ENCODE results near the gene FAM149A.

The FAM149A gene

DNA sequence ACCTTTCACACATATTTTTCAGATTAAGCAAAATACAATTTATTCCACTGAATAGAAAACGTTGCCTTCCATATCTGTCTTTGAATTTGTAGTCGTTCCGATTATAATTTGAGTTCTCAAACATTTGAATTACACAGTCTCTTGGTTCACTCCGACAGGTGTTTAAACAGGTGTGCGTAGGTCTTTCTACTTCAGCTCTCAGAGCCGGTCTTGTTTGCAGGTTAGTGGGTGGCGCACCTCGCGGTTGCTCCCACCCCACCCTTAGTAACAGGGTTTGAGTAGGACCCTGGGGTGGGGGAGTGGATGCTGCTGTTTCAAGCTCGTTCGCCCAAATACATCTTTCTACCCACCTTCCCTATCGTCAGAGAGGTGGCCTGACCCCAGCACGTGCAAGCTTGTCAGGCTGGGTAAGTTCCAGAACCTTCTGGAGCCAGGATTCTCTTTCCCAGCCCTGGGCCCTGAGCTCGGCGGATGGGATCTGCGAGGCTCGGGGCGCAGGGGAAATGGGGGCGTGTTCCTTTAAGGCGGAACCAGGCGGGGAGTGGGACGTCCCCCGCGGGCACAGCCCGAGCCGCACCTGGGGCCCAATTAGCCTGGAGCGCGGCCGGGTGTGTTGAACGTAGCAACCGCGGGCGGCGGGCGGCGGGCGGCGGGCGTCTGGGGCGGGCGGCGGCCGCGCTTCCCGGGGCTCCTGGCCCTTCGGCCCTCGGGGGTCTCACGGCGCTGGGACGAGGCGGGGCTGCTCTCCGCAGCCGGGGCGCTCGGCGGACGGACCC lies at the start of gene FAM149A:
FAM149A (plus strand) TSS at position 591 of the 776 bp plus-strand sequence.
- peak; percentile 10 for DNase-seq

DNA sequence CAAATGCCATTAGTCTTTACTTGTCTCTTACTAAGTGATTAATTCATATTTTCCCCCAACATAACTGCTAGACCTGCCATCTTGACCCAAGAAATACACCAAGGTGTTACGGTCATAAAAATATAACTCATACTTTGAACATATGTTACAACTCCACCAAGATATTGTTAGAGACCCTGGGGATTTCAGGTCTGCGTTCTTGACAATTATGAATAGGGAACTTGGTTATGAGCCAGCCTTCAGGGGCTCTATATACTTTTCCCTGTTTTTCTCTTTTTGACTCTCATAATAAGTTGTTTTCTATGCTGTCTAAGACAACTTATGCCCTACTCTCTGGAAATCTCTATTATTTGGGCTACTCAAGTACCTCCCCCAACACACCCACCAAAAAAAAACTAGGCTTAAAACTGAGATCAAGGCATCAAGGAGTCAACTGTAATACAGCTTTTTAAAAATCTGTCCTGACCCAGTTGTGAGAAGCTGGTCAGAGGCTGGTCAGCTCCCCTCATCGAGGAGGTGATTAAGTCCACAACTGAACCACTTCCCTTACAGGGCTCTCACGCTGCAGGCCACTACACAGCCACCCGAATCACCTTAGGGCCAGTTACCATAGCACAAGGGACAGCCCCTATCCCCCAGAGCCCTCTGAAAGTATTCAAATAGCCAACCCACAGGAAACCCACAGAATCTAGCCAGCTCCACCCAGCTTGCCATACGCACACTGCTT lies 46.1 kb upstream of the FAM149A start:
- DNase-seq, result no peak

DNA sequence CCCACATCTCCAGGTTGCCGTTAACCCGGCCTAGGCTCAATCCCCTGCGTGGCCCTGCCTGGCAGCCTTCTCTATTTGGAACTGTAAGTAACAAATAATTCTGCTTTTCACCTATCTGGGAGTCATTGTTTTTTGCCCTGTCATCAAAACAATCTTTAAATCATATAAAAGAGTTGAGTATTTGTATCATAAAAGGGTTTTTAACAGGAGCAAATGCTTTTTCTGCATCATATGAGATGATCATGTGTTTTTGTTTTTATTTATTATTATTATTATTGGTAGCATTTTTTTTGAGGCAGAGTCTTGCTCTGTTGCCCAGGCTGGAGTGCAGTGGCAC lies 45.6 kb upstream of the FAM149A start:
- DNase-seq, result no peak

DNA sequence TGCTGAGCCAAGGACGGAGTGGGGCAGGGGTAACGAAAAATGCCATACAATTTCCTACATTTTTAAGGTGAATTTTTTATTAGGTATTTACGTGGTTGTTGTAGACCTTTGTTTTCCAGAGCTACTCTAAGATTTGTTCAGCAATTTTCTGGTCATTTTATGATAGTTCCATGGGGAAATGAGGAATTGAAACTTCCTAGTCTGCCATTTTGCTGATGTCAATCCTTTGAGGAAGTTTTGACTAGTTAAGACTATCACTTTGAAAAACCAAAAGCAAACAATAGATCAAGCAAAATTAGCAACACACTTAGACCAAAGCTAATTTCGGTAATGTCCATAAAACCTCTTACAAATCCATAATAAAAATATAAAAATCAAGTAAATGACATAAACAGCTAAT lies 42.6 kb upstream of the FAM149A start:
- DNase-seq, result no peak

DNA sequence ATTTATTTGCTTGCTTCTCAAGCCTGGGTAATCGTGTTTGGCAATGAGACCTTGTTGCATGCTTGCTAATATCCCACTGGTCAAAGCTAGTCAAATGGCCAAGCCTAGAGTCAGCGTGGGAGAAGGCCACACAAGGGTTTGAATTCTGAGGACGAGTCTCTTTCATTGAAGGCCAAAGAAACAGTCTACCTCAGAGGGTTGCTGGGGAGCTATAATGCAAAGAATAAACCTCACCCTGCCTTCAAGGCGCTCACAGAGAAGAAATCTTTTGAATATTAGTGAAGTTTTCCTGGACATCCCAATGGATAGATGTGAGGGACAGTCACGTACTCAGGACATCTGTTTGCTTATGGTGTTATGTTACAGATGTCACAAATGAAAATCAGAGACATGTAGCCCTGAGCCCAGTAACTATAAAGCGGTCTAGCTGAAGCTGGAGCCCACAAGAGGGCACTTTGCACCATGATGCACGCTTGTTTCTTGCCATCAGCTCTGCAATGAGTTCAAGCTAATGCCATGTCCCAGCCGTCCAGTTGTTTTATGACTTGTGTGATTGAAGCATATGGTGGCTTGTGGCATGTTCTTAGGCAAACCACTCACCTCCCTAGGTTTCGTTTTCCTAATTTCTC lies 36.6 kb upstream of the FAM149A start:
- peak; percentile 47 for DNase-seq

DNA sequence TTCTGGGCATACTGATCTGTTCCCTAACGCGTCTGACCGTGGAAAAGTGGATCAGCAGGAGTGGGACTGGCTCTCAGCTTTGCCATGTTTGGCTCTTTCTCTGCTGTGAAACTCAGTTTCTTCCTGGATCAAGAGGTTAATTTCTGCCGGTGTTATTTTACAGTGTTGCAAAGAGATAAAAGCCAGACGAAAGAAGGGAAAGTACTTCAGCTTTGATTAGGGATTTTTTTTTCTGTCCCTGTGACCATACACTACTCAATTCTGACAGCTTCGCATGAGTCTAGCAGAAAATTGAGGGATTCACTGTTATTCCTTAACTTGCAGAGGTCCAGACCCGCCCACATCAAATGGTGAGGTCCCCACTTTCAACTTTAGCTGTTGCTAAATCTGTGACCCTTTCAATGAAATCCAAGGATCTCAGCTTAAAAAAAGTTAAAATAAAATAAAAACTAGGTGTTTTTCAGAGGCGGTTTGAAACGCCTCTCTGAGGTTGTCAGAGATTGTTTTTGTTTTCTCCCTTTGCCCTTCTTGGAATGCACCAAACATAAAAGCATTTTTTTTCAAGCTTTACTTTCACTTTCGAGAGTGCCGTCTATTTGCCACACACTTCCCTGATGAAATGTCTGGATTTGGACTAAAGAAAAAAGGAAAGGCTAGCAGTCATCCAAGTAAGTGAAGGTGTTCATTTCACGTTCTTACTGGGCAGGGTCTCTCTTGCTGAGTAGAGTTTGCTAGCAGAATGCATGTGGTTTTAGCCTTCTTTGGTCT lies 35.7 kb upstream of the FAM149A start, which contains the start of gene TLR3:
TLR3 (plus strand) TSS at position 576 of the 768 bp plus-strand sequence. CDS start 7,464 bp downstream, outside the sequence.
- DNase-seq, result no peak

DNA sequence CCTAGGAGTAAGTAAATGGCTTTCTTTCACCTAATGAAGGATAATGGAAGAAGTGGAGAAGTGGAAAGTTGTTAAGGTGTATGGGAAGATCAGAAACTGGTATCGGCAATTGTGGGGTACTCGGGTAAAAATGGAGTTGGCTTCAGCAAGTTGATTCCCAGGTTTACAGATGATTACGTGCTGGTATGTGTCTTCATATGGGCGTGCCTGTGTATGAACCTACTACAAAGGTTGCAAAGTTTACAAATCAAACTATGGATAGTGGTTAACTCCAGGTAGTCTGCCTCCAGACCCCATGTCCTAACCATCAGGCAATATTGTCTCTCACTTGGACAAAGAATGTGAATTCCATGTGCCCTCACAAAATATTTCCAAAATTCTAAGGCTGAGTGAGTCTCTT lies 34.8 kb upstream of the FAM149A start:
- DNase-seq, result no peak

DNA sequence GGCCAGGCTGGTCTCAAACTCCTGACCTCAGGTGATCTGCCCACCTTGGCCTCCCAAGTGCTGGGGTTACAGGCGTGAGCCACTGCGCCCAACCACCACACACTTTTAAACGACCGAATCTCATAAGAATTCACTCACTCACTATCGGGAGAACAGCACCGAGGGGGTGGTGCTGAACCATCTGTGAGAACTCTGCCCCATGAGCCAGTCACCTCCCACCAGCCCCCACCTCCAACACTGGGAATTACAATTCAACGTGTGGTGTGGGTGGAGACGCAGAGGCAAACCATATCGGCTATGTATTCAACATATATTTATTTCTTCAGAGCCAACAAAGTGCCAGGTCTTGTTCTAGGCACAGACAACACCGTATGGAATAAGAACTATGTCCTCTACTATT lies 32.0 kb upstream of the FAM149A start:
- DNase-seq, result no peak

DNA sequence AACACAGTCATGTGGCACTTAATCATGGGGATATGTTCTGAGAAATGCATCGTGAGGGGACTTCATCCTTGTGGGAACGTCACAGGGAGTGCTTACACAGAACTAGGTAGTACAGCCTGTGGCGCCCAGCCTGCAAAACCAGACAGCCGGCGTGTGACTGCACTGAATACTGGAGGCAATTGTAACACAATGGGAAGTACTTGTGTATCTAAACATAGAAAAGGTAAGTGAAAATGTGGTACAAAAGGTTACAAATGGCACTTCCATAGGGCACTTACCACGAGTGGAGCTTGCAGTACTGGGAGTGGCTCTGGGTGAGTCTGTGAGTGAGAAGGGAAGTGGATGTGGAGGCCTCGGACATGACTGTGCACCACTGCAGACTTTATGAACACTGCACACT lies 30.3 kb upstream of the FAM149A start:
- DNase-seq, result no peak

DNA sequence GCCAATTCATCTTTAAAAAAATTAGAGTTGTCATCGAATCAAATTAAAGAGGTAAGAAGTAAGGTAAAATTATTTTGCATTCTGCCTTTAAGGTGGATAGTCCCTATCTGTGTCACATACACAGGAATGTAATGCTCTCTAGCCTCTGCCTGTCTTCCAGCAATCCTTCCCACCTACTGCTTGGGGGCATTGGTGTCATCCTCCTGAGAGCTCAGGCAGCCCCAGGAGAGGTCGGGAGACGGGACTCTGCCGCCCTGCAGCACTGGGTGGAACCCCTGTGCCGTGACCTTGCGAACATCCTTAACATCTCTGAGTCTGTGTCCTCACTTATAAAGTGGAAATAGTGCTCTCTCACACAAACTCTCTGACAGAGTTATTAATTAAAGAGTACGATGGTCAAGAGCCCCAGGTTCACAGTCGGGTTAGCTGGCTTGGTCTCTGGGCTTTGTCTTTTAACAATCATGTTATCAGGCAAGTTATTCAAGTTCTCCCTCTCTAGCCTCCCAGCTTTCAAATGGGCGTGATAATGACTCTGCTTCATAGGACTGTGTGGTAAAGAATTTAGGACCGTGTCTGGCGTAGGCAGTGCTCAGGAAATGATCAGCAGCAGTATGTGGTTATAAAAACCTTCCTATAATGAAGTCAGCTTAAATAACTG lies 25.4 kb upstream of the FAM149A start:
- DNase-seq, result no peak

DNA sequence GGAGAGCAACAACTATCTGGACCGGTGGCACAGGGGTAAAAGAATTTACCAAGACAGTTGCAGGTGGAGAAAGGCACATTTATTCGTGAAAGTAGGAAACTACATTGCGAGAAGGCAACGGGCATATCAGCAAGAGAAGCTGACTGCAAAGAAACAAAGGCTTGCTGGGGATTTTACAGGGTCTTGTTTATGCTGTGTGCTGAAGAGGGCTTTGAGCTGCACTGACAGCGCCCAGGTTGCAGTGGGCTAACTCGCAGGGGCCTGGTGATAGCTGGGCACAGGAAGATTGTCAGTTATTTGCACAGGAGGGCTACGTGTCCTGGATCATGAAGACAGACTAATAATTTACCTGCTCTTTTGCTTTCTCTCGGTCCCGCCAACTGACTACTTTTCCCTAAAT lies 24.8 kb upstream of the FAM149A start:
- DNase-seq, result no peak

DNA sequence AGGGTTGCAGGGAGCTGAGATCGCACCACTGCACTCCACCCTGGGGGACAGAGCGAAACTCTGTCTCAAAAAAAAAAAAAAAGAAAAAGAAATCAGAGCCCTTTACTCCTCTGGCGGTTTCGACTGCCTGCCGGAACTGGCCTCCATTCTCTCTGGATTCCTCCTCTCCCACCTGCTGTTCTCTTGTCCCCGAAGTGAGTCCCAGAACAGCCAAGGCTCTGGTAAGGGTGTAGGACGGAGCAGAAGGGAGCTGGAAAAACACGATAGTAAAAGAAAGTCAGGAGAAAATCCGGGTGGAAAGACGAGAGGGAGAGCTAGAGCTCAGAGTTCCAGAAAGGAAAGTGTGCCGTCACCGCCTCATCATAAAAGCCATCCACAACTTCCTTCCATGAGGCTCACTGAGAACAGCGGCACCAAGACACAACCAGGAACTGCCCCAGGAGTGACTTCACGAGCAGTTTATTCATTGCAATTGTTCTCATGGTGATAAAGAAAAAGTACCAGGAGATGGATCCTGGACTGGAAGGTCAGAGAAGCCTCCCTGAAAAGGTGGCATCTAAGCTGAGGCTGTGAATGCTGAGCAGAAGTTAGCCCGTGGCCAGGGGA lies 23.2 kb upstream of the FAM149A start:
- DNase-seq, result no peak

DNA sequence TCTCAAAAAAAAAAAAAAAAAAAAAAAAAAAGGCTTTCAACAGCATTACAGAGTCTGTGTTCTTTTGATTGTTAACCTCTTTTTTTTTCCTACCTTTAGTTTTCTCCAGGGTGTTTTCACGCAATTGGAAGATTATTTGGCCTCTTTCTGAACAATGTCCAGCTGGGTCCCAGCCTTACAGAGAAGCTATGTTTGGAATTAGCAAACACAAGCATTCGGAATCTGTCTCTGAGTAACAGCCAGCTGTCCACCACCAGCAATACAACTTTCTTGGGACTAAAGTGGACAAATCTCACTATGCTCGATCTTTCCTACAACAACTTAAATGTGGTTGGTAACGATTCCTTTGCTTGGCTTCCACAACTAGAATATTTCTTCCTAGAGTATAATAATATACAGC lies 22.3 kb upstream of the FAM149A start:
- DNase-seq, result no peak

DNA sequence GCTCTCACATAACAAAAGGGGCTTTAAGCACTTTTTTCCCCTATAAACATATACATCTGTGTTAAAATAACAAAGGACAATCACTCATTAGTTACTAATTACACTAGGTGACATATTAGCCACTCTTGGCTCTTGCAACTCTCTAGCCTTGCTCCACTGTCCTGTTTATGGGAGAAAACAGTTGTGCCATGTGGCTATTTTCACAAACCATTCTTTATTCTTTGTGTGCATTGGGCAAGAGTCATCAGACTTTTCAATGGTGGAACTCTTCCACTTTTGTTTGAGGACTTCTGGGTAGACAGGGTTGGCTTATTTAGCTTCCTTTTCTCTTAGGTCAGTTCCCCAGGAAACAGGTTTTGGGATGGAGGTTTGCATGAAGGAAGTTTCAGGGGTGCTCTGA lies 16.0 kb upstream of the FAM149A start:
- no peak for DNase-seq

DNA sequence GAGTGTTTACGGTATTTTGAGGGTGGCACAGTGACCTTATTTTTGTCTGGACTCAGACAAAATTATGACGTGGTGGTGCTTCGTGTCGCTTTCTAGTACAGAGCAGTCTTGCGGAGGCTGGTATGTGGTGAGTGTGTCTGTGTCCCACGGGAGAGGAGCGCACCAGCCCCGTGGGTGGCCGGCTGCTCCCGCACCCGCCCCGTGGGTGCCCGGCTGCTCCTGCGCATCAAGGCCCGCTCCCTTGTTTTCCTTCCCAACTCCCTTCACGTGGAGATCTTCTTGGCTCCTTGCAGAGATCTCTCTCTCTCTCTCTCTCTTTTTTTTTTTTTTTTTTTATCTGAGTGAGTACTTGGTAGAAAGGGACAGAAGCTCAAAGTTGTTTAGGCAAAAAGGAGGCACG lies 12.2 kb upstream of the FAM149A start:
- DNase-seq, result no peak

DNA sequence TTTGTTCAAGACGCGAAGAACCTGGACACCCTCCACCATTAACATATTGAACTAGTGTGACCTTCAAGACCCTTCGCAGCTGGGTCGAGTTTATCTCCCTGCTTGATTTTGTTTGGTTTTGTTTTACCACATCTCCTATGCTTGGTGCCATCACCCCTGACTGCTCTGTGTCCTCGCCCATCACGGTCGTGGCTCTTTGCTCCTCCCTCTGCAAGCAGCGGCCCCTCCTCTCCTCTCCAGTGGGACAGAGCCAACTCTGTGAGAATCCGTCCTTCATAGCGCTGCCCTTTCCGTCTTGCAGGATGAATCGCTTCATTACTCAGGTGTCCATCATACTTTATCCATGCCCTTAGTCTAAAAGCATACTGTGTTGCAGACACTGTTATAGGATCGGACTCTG lies 9.1 kb upstream of the FAM149A start:
- DNase-seq, result peak; percentile 5

DNA sequence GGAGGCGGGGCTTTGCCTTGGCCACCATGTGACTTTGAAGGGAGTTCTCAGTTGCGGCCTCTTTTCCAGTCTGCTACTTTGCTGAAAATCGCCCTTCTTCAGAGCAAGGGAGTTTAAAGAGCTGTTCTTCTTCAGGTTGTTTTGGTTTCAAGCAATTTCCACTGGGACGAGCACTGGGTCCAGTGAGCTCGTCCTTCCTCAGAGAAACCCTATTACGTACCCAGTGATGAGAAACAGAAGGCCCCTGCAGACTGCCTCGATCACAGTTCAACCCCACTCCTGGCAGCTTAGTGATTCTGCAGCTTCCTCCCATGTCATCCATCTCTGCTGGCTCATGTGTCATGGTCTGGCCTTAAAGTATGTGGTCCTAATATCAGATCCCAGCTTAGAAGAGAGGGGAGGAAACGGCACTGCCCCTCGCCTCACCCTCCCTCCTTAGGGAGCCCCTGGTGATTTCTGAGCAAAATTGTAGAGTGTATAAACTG lies 7.8 kb upstream of the FAM149A start:
- no peak for DNase-seq

DNA sequence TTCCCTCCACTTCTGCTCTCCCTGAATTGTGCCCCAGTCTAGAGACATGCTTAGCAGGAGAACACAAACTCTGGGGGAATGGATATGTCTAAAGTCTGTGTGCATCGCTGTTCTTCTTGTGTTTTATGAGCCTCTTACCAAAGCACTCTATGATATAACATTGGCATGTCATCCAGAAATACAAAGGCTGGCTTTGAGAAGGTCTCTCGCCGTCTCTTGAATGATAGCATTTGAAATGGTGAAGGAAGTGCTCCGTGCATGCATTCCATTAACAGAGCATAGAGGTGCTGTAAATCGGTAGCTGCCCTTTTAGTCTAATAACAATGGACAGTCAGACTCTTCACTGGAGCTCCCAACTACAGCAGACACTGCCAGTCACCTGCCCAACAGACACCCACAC lies 7.1 kb upstream of the FAM149A start:
- DNase-seq, result no peak

DNA sequence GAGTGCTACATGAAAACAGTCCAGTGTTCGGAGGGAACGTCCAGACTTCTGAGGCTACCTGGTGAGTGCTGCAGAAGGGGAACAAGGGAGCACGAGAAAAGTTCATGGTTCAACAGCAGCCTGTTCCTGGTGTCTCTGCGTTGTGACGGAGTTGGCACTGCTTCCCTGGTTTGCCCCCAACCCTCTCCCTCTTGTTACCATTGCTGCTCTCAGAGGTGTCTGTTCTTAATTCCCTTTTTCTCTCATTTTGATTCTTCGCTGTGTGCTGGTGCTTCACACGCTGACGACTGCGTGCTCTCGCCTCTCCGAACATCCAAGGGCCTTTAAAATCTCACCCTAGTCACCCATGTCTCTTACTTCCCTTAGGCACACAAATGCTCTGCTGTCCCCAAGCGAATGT lies 1.6 kb upstream of the FAM149A start:
- no peak for DNase-seq

DNA sequence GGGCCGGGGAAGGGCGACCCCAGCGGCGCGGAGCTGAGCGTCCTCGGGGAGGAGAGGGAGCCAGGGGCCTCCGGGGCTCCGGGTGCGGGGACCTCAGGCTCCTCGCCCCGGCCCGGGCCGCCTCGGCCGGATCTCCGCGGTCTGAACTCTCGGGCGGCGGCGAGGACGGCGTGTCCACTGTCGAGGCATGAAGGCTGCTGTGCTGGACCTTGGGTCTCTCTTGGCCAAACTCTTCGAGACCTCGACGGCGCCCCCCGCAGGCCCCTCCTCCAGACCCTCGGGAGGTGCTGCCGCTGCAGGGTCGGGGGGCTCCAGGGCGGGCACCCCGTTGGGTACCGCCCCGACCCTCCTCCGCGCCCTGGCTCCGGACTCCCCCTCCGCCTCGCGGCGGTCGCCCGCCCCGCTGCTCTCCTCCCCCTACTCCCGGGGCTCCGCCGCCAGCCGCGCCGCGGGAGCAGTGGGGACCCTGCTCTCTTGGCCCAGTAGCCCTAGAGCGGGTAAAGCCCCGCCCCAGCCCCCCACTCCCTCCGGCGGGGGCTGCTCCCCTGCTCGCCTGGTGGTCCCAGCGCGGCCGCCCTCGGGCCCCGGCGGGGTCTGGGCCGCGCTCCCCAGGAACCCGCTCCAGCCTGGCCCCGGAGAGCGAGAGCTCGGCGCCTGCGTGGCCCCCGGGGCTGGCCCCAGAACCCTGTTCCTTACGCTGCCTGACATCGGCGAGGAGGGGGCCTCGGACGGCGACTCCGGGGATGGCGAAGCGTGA lies 564 bp downstream of the FAM149A start:
- DNase-seq, result no peak

DNA sequence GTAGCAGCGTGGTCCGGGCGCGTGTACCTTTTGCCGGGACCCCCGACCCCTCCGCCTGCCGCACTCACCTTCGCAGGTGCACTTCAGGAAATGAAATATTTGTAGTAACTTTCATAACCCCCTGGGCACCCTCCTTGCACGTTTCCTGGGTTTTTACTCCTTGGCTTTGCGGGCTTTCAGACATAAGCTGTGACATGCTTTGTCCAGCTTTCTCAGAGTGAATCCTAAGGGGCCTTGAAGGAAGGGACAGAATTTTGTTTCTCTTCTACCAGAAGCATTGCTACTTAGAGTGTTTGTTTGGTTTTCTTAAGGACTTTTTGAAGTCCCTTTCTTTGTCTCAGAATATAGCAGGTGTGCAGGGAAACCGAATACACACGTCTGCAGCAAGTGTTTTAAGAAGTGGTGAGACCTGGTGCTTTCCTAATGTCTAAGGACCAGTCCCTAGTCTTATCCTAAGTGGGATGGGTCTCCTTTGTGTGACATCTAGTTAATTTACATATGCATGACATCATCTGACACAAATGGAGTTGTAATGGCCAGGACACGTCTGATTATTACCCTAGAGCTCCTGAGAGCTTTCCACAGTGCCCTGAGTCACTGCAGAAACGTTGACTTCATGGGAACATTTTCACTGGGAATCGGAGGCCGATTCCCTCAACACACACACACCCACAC lies 1.3 kb downstream of the FAM149A start:
- DNase-seq, result peak; percentile 18

Data from NCI-H748 treated with DMSO at 0.1 percent for 48 hours (cell line).